Measurements from ENCODE around the gene ZIC2. TPM values are rescaled to one million over a fixed set of nuclear protein-coding genes. Genes with fewer than 3 reads are reported as not detected.

Gene ZIC2
- polyA plus RNA-seq, 1 experiment = not detected

- peaks cover 54% of the 10 kb centered on the region for H3K27me3 ChIP-seq (ENCODE audit: control insufficient read depth, insufficient read depth, low read length)
- TF ChIP-seq, protein P1, sequence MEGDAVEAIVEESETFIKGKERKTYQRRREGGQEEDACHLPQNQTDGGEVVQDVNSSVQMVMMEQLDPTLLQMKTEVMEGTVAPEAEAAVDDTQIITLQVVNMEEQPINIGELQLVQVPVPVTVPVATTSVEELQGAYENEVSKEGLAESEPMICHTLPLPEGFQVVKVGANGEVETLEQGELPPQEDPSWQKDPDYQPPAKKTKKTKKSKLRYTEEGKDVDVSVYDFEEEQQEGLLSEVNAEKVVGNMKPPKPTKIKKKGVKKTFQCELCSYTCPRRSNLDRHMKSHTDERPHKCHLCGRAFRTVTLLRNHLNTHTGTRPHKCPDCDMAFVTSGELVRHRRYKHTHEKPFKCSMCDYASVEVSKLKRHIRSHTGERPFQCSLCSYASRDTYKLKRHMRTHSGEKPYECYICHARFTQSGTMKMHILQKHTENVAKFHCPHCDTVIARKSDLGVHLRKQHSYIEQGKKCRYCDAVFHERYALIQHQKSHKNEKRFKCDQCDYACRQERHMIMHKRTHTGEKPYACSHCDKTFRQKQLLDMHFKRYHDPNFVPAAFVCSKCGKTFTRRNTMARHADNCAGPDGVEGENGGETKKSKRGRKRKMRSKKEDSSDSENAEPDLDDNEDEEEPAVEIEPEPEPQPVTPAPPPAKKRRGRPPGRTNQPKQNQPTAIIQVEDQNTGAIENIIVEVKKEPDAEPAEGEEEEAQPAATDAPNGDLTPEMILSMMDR (IDR thresholded peaks at IDR 0.05; ENCODE audit: insufficient read depth, low read depth, low read length) = no peak
- CTCF ChIA-PET = interaction anchor here (1.3 to 1.8 kb wide), 2 partner anchors 11 to 530 kb away, joined by 3 to 6 read pairs; no protein-coding TSS in a partner anchor
- DNase-seq (ENCODE audit: low read depth) = no peak
- POLR2A ChIA-PET = no interaction called here
- H3K4me3 ChIP-seq (ENCODE audit: low read depth, low read length) = no peak overlapping the region
- H3K36me3 ChIP-seq (ENCODE audit: control insufficient read depth, insufficient read depth, low read length) = no peaks in the 10 kb centered on the region
These were observed 3.1 kb downstream of the ZIC2 start for GRCh38 chr13:99984461-99985240.

- ChIA-PET CTCF (interaction anchor here (1.8 kb wide), 1 partner anchor 12 kb away, joined by 6 read pairs; no protein-coding TSS in a partner anchor), POLR2A (no interaction called here)
- no peak overlapping the region for H3K4me3 ChIP-seq (ENCODE audit: low read depth, low read length)
- no peaks in the 10 kb centered on the region for H3K36me3 ChIP-seq (ENCODE audit: control insufficient read depth, insufficient read depth, low read length)
- DNase-seq (ENCODE audit: low read depth) = no peak
- TF ChIP-seq, protein P1 (IDR thresholded peaks at IDR 0.05; ENCODE audit: insufficient read depth, low read depth, low read length) = no peak
- peaks cover 56% of the 10 kb centered on the region for H3K27me3 ChIP-seq (ENCODE audit: control insufficient read depth, insufficient read depth, low read length)
These were observed 3.8 kb downstream of the ZIC2 start for GRCh38 chr13:99985241-99985874.

DNA sequence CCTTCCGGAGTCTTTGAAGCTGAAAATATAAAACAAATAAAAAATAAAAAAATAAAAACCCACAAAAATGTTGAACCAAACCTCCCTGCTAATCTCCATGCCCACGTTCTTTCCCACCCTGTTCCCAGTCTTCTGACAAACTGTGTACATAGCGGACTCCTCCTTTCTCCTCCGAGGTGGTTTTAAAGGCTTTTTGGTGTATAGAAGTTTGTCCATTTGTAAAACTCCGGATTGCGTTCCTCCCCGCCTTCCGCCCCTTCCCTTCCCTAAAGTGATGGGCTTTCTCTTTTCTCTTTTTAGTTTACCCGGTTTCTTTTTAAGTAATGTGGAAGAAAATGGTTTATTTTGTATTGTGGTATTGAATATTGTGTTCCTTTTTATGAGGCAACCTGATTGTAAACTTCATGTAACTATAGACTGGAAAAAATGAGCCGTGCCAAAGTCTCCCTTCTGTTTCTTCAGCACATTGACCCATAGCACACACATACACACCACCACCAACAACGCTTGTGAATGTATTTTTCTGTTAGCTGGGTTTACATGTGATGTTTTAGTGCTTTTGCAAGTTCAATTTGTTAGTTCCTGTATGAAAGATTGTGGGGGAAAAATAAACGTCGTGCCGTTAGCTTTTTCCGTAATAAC lies 4.4 kb downstream of the ZIC2 start:
- TF ChIP-seq, protein P1 (IDR thresholded peaks at IDR 0.05; ENCODE audit: insufficient read depth, low read depth, low read length) = no peak
- DNase-seq (ENCODE audit: low read depth) = no peak
- H3K27me3 ChIP-seq (ENCODE audit: control insufficient read depth, insufficient read depth, low read length) = peaks cover 62% of the 10 kb centered on the region
- CTCF ChIA-PET = no interaction called here
- H3K4me3 ChIP-seq (ENCODE audit: low read depth, low read length) = no peak overlapping the region
- POLR2A ChIA-PET = no interaction called here
- H3K36me3 ChIP-seq (ENCODE audit: control insufficient read depth, insufficient read depth, low read length) = no peaks in the 10 kb centered on the region

- POLR2A ChIA-PET = no interaction called here
These were observed 5.2 kb downstream of the ZIC2 start for GRCh38 chr13:99986741-99987140.

More at GRCh38 chr13:99986741-99987140, 5.2 kb downstream of the ZIC2 start:
- TF ChIP-seq, protein P1 (IDR thresholded peaks at IDR 0.05; ENCODE audit: insufficient read depth, low read depth, low read length) = no peak
- no peak for DNase-seq (ENCODE audit: low read depth)
- Histone ChIP-seq H3K27me3 (ENCODE audit: control insufficient read depth, insufficient read depth, low read length) (peaks cover 70% of the 10 kb centered on the region), H3K4me3 (ENCODE audit: low read depth, low read length) (no peak overlapping the region), H3K36me3 (ENCODE audit: control insufficient read depth, insufficient read depth, low read length) (no peaks in the 10 kb centered on the region)
- CTCF ChIA-PET = interaction anchor here (1.4 kb wide), 1 partner anchor 18 kb away, joined by 5 read pairs; no protein-coding TSS in a partner anchor
